Fibroblast of villous mesenchyme (primary cell): ENCODE data around the gene DUSP15. TPM values are rescaled to one million over a fixed set of nuclear protein-coding genes. Genes with fewer than 3 reads are reported as not detected.
A peak's percentile ranks its signal among the peaks of the same experiment; 100 is the strongest.

Experiments
- DNase-seq: peaks from one replicate; pipeline ENCODE4 v3.0.0-alpha.2; 2010; ENCODE audit warnings: low read depth
- H3K4me3 ChIP-seq: 2 replicates; pipeline ENCODE4 v1.5.1; 2011; ENCODE audit warnings: low read depth, mild to moderate bottlenecking, low read length
- total RNA-seq: library from RNA; depleted of rRNA; stranded (reverse); fragments of >200 nt; gene quantifications from 2 replicates; pipeline ENCODE4 v1.2.3, GENCODE V29; 2012
- TF ChIP-seq, protein P1 (sequence below): IDR thresholded peaks from 2 replicates; pipeline ENCODE4 v1.5.1; 2012; ENCODE audit warnings: low read depth, mild to moderate bottlenecking, low read length; ENCODE audit not compliant: insufficient read depth

Gene DUSP15
- total RNA-seq, 1 donor = not detected

- TF ChIP-seq, protein P1, sequence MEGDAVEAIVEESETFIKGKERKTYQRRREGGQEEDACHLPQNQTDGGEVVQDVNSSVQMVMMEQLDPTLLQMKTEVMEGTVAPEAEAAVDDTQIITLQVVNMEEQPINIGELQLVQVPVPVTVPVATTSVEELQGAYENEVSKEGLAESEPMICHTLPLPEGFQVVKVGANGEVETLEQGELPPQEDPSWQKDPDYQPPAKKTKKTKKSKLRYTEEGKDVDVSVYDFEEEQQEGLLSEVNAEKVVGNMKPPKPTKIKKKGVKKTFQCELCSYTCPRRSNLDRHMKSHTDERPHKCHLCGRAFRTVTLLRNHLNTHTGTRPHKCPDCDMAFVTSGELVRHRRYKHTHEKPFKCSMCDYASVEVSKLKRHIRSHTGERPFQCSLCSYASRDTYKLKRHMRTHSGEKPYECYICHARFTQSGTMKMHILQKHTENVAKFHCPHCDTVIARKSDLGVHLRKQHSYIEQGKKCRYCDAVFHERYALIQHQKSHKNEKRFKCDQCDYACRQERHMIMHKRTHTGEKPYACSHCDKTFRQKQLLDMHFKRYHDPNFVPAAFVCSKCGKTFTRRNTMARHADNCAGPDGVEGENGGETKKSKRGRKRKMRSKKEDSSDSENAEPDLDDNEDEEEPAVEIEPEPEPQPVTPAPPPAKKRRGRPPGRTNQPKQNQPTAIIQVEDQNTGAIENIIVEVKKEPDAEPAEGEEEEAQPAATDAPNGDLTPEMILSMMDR = no peak
- peak; percentile 14 for DNase-seq
- H3K4me3 ChIP-seq = no peak overlapping the region
Measured at GRCh38 chr20:31840906-31841816, 29.2 kb downstream of the DUSP15 start.

GRCh38 chr20:31839782-31840487 is 30.4 kb downstream of the DUSP15 start:
- no peak overlapping the region for H3K4me3 ChIP-seq
- TF ChIP-seq, protein P1 = no peak
- DNase-seq = peak; percentile 19

DNA sequence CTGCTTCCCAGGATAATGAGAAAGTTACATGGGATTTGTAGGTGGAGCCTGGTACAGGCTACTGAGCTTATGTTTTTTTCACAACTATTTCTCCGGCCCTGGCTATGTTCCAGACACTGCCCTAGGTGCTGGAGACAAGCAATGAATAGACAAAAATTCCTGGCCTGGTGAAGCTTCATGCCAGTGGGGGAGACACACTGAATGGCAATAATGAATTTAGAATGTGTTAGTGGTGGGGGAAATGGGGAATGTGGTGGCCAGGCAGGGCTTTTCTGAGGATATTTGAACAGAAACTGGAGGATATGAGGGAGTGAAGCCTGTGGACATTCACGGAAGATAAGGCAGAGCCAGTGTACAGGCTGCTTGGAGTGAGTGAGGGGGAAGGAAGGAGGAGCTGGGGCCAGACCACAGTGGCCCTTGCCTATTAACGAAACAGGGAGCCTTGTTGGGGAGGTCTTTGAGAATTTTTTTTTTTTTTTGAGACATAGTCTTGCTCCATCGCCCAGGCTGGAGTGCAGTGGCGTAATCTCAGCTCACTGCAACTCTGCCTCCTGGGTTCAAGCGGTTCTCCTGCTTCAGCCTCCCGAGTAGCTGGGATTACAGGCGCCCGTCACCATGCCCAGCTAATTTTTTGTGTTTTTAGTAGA is 31.6 kb downstream of the DUSP15 start:
- peak; percentile 29 for DNase-seq
- H3K4me3 ChIP-seq = no peak overlapping the region
- TF ChIP-seq, protein P1 = no peak

GRCh38 chr20:31837896-31838397 is 32.4 kb downstream of the DUSP15 start:
- TF ChIP-seq, protein P1 = no peak
- peak; percentile 44 for DNase-seq
- no peak overlapping the region for H3K4me3 ChIP-seq

GRCh38 chr20:31836853-31837608 is 33.3 kb downstream of the DUSP15 start:
- peak; percentile 30 for DNase-seq
- TF ChIP-seq, protein P1 = no peak
- no peak overlapping the region for H3K4me3 ChIP-seq
